Karpas-422 (cell line): ENCODE data around the gene SLC23A2. TPM values are rescaled to one million over a fixed set of nuclear protein-coding genes. Genes with fewer than 3 reads are reported as not detected.

ENCODE experiments used
- DNase-seq: peaks from one replicate; pipeline ENCODE4 v3.0.0-alpha.2; 2015
- H2AFZ ChIP-seq: fragments of 200-600 bp; sonication (generic); 2 replicates; pipeline ENCODE4 v1.6.1; 2014; ENCODE audit warnings: antibody characterized with exemption, low read length, mixed read lengths
- H3K27ac ChIP-seq: fragments of 200-600 bp; sonication (generic); 2 replicates; pipeline ENCODE4 v1.5.1; 2014; ENCODE audit warnings: mild to moderate bottlenecking, low read length, moderate library complexity
- H3K27me3 ChIP-seq: fragments of 200-600 bp; sonication (generic); 2 replicates; pipeline ENCODE4 v1.6.1; 2014; ENCODE audit warnings: low read length, mixed read lengths
- H3K36me3 ChIP-seq: fragments of 200-600 bp; sonication (generic); 2 replicates; pipeline ENCODE4 v1.6.1; 2014; ENCODE audit warnings: low read length, mixed read lengths; ENCODE audit not compliant: insufficient read depth
- H3K4me1 ChIP-seq: fragments of 200-600 bp; sonication (generic); 2 replicates; pipeline ENCODE4 v1.6.1; 2014; ENCODE audit warnings: mild to moderate bottlenecking, low read length, mixed read lengths
- H3K4me2 ChIP-seq: fragments of 200-600 bp; sonication (generic); 2 replicates; pipeline ENCODE4 v1.6.1; 2014; ENCODE audit warnings: low read length, low read depth, mild to moderate bottlenecking; ENCODE audit not compliant: poor library complexity, severe bottlenecking
- H3K4me3 ChIP-seq: fragments of 200-600 bp; sonication (generic); 2 replicates; pipeline ENCODE4 v1.5.1; 2014; ENCODE audit warnings: mild to moderate bottlenecking, antibody characterized with exemption, low read length, mixed read lengths
- H3K79me2 ChIP-seq: fragments of 200-600 bp; sonication (generic); 2 replicates; pipeline ENCODE4 v1.6.1; 2014; ENCODE audit warnings: mild to moderate bottlenecking, low read length, mixed read lengths
- H3K9ac ChIP-seq: fragments of 200-600 bp; sonication (generic); 2 replicates; pipeline ENCODE4 v1.6.0; 2014; ENCODE audit warnings: low read length
- H3K9me2 ChIP-seq: fragments of 200-600 bp; sonication (generic), shearing (Covaris generic); replicated peaks from 2 replicates; pipeline ENCODE4 v1.6.0; 2014; ENCODE audit warnings: mild to moderate bottlenecking, low read length, moderate library complexity; ENCODE audit not compliant: insufficient read depth
- H3K9me3 ChIP-seq: fragments of 300-700, 200-600 bp; sonication (generic); 2 replicates; pipeline ENCODE4 v1.6.1; 2014; ENCODE audit warnings: low read length, mixed read lengths
- H4K20me1 ChIP-seq: fragments of 200-600 bp; sonication (generic); 2 replicates; pipeline ENCODE4 v1.6.1; 2014; ENCODE audit warnings: mild to moderate bottlenecking, antibody characterized with exemption, low read length, low read depth; ENCODE audit not compliant: insufficient read depth
- total RNA-seq: library from RNA; depleted of rRNA; stranded (reverse); fragments of >200 nt; shearing (Covaris generic); gene quantifications from 2 replicates; pipeline ENCODE4 v1.2.3, GENCODE V29; 2014; ENCODE audit warnings: low replicate concordance

SLC23A2 gene
- total RNA-seq, 1 experiment from 2014 or later, result 49.2 TPM

DNA sequence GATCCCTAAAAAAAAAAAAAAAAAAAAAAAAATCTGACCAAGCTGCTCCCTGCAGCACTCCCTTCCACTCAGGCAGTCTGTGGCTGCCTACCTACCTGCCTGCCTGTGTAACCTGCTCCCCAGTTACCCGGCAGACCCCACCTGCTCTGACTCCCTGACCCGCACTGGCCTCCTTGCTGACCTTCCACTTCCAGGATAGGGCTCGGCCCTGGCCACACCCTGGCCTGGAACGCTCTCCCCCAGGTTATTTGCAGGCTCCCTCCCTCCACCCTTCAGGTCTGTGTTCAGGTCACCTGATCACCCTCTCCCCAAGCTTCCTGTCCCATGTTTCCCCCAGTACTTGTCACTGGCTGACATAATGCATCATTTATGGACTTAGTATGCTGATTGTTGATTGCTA lies 134.3 kb downstream of the SLC23A2 start:
- Histone ChIP-seq H3K9me2 (no peaks in the 10 kb centered on the region), H3K9me3 (no peaks in the 10 kb centered on the region), H3K27me3 (no peaks in the 10 kb centered on the region), H2AFZ (no peak overlapping the region), H3K27ac (no peak overlapping the region), H3K36me3 (peaks cover 14% of the 10 kb centered on the region; the same call in 1 of the 2 replicates), H3K9ac (no peak overlapping the region), H3K4me2 (no peak overlapping the region), H3K4me3 (no peak overlapping the region), H3K4me1 (no peaks in the 10 kb centered on the region), H4K20me1 (no peaks in the 10 kb centered on the region), H3K79me2 (no peaks in the 10 kb centered on the region)
- DNase-seq, result no peak

DNA sequence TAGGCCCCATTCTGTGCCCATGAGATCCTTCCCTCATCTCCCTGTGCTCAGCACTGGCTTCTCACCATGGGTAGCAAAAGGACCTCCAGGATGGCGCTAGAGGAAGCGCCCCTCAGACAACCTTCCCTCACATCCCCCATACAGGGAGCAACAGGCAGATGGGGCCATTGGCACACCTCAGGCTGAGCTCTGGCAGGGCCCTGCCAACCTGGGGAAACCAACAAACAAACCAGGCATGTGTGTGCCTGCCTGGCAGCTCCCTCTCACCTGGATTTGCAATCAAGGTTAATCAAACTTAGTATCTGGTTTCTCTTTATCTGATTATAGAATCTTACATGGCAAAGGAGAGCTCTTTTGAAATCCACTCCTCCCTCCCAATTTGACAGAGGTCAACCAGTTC lies 134.9 kb downstream of the SLC23A2 start:
- peaks cover 18% of the 10 kb centered on the region; the same call in 1 of the 2 replicates for H3K36me3 ChIP-seq
- no peaks in the 10 kb centered on the region for H4K20me1 ChIP-seq
- no peaks in the 10 kb centered on the region for H3K4me1 ChIP-seq
- H3K27ac ChIP-seq, result no peak overlapping the region
- no peak overlapping the region for H3K4me2 ChIP-seq
- no peaks in the 10 kb centered on the region for H3K9me3 ChIP-seq
- no peak overlapping the region for H2AFZ ChIP-seq
- H3K9ac ChIP-seq, result no peak overlapping the region
- no peaks in the 10 kb centered on the region for H3K9me2 ChIP-seq
- no peaks in the 10 kb centered on the region for H3K79me2 ChIP-seq
- no peak for DNase-seq
- H3K4me3 ChIP-seq, result no peak overlapping the region
- H3K27me3 ChIP-seq, result no peaks in the 10 kb centered on the region

DNA sequence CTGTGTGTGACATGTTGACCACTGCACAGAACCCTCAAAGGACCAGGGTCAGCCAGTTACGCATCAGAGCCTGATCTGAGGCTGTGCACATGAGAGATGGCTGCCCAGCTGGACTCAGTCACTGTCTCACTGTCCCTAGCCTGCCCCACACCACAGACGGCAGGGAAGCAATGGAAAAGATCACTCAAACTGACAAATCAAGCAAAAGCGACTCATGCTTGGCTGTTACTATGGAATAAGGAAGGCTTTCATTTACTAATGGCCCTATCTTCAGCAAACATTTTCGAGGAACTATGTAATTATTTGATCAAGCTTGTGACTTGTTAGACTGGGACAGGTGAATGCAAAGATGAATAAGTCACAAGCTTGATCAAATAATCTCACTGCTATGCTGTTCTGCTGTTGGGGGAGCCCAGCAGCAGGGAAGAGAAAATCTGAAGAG lies 137.0 kb downstream of the SLC23A2 start:
- Histone ChIP-seq H2AFZ (no peak overlapping the region), H3K79me2 (no peaks in the 10 kb centered on the region), H3K9me3 (no peaks in the 10 kb centered on the region), H3K4me1 (no peaks in the 10 kb centered on the region), H3K4me2 (no peak overlapping the region), H3K4me3 (no peak overlapping the region), H3K9ac (no peak overlapping the region), H3K9me2 (no peaks in the 10 kb centered on the region), H3K27ac (no peak overlapping the region), H4K20me1 (no peaks in the 10 kb centered on the region), H3K36me3 (peaks cover 27% of the 10 kb centered on the region; the same call in 1 of the 2 replicates), H3K27me3 (no peaks in the 10 kb centered on the region)
- no peak for DNase-seq

DNA sequence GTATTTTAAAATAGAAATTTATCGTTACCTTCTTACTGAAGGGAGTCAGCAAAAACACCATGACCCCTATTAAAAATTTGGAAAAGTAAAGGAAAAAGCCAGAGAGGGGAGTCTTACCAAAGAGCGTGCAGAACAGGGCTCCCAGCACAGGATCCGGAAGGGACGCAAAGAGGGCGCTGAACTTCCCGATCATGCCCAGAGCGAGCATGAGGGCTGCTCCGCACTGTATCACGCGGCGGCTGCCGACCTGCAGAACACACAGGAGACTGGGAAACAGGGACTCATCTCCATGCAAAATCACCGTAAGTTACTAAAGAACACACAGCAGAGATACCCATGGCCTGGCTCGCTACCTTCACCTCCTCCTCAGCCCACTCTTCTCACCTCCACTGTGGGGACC lies 138.6 kb downstream of the SLC23A2 start:
- no peaks in the 10 kb centered on the region for H3K4me1 ChIP-seq
- no peak overlapping the region for H3K4me2 ChIP-seq
- no peaks in the 10 kb centered on the region for H3K9me2 ChIP-seq
- no peak overlapping the region for H3K4me3 ChIP-seq
- H3K9me3 ChIP-seq, result no peaks in the 10 kb centered on the region
- no peak for DNase-seq
- no peaks in the 10 kb centered on the region for H3K27me3 ChIP-seq
- H3K79me2 ChIP-seq, result no peaks in the 10 kb centered on the region
- no peaks in the 10 kb centered on the region for H4K20me1 ChIP-seq
- no peak overlapping the region for H3K27ac ChIP-seq
- H3K36me3 ChIP-seq, result peaks cover 34% of the 10 kb centered on the region; the same call in 1 of the 2 replicates
- H2AFZ ChIP-seq, result no peak overlapping the region
- H3K9ac ChIP-seq, result no peak overlapping the region

DNA sequence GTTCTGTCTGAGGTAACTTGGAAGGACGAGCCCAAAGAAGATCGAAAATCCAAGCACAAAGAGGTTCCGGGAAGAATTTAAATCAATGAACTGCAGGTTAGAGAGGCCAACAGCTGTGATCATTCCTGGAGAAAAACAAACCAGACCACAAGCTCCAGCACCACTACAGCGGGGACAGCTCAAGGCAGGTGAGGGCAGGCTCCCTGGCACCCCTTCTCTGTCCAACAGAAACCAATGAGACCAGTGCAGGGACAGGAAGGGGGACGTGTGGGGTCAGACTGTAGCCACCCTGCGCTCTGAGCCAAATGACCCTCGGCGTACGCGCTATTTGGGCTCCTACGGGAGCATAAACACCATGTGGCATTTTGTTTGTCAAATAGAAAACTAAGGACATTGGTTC lies 139.3 kb downstream of the SLC23A2 start:
- no peak overlapping the region for H3K4me3 ChIP-seq
- no peaks in the 10 kb centered on the region for H4K20me1 ChIP-seq
- no peaks in the 10 kb centered on the region for H3K79me2 ChIP-seq
- peaks cover 31% of the 10 kb centered on the region; the same call in 1 of the 2 replicates for H3K36me3 ChIP-seq
- H3K4me1 ChIP-seq, result no peaks in the 10 kb centered on the region
- H3K9me2 ChIP-seq, result no peaks in the 10 kb centered on the region
- no peak for DNase-seq
- H3K27ac ChIP-seq, result no peak overlapping the region
- no peaks in the 10 kb centered on the region for H3K9me3 ChIP-seq
- no peak overlapping the region for H2AFZ ChIP-seq
- no peaks in the 10 kb centered on the region for H3K27me3 ChIP-seq
- H3K4me2 ChIP-seq, result no peak overlapping the region
- no peak overlapping the region for H3K9ac ChIP-seq

DNA sequence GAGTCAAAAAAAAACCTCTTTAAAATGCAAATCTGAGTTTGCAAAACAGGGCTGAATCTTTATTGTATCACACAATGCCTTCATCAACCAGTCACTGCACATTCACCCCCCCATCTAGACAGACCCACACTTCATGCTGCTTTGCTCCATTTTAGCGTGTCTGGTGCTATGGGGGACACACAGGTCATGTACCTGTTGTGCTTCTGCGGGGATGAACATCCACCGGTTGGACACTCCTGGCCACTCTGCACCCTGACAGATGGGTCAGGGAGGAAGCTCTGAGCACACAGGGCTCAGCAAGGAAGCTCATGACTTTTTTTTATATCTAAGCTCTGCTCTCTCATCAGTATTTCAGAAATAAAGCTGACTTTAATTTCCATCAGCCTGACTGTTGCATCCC lies 143.3 kb downstream of the SLC23A2 start:
- Histone ChIP-seq H2AFZ (no peak overlapping the region), H3K9me2 (no peaks in the 10 kb centered on the region), H3K4me2 (no peak overlapping the region), H3K36me3 (peaks cover 42% of the 10 kb centered on the region; the same call in 1 of the 2 replicates), H3K79me2 (no peaks in the 10 kb centered on the region), H3K27me3 (no peaks in the 10 kb centered on the region), H3K9ac (no peak overlapping the region), H4K20me1 (no peaks in the 10 kb centered on the region), H3K9me3 (no peaks in the 10 kb centered on the region), H3K4me3 (no peak overlapping the region), H3K27ac (no peak overlapping the region), H3K4me1 (no peaks in the 10 kb centered on the region)
- DNase-seq, result no peak

DNA sequence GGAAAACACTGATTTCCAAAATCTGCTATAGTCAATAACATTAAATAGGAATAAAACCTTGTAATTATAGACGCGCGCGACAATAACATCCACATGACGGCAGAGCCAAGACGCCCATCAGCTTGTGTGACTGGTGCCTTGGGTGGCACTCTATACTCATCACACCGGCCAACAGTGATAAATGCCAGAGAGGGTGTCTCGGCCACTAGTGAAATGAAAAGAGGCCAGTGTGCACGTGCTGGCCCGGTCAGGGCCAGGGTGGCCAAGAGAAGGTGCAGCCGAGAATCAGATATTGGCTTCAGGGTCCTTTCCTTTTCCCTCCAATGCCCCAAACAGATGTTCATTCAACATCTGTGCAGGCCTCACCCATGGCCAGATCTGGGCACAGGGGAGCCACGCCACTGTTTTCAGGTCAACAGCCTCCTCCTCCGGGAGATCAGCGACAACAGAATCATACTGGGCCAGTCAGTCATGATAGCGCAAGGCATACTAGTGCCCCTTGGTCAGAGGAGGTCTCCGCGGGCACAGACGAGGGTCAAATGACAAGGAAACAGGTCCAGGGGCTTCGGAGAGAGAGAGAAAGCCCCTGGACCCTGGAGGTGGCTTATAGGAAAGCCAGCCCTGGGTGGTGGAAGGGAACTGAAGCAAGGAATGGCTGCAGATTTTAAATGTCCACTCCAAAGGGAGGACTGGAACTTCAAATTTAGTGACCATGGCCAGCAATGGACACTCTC lies 145.1 kb downstream of the SLC23A2 start:
- no peak for DNase-seq
- Histone ChIP-seq H3K4me2 (no peak overlapping the region), H3K4me1 (no peaks in the 10 kb centered on the region), H3K9me2 (no peaks in the 10 kb centered on the region), H3K9me3 (no peaks in the 10 kb centered on the region), H3K4me3 (no peak overlapping the region), H3K79me2 (no peaks in the 10 kb centered on the region), H4K20me1 (no peaks in the 10 kb centered on the region), H3K9ac (no peak overlapping the region), H3K36me3 (peaks cover 41% of the 10 kb centered on the region; the same call in 1 of the 2 replicates), H2AFZ (no peak overlapping the region), H3K27me3 (no peaks in the 10 kb centered on the region), H3K27ac (no peak overlapping the region)

DNA sequence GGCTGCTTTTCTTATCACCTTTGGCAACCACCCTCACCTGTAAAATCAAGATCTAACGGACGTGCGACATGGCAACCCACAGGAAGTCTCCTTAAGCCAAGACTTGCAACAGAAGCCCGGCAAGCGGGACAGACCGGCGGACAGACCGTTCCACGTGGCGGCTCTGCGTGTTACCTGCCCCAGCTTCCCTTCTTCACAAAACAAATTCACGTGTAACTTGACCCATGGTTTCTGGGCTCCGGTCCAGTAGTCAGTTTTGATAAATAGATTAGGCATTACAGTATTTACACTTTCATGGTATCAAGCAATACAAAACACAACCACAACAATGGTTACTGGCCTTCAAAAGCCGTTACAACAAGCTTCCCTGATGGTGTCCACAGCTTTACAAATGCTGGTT lies 145.8 kb downstream of the SLC23A2 start:
- Histone ChIP-seq H3K36me3 (peaks cover 38% of the 10 kb centered on the region; the same call in 1 of the 2 replicates), H3K9me3 (no peaks in the 10 kb centered on the region), H2AFZ (no peak overlapping the region), H3K79me2 (no peaks in the 10 kb centered on the region), H3K27me3 (no peaks in the 10 kb centered on the region), H3K4me1 (no peaks in the 10 kb centered on the region), H3K9ac (no peak overlapping the region), H3K4me3 (no peak overlapping the region), H3K9me2 (no peaks in the 10 kb centered on the region), H3K27ac (no peak overlapping the region), H4K20me1 (no peaks in the 10 kb centered on the region), H3K4me2 (no peak overlapping the region)
- DNase-seq, result no peak
